H1 (cell line): ENCODE data around the gene COL6A1. TPM values are rescaled to one million over a fixed set of nuclear protein-coding genes. Genes with fewer than 3 reads are reported as not detected.

ENCODE experiments used
- CTCF ChIA-PET: fragments of 300-600 bp; sonication (Branson Sonifier 250); formaldehyde crosslinking; loops from one replicate; lab custom pipeline; 2021; ENCODE audit not compliant: partially characterized antibody; lab: Charles Lee
- POLR2A ChIA-PET: fragments of 300-600 bp; sonication (Branson Sonifier 250); formaldehyde crosslinking; loops from one replicate; lab custom pipeline; 2021; ENCODE audit warnings: inconsistent platforms; ENCODE audit not compliant: partially characterized antibody; lab: Charles Lee
- DNase-seq, 2 experiments: peaks; one replicate each; pipeline versions ENCODE4 v3.0.0 to v3.0.0-alpha.2; 2010 to 2022; ENCODE audit warnings: low spot score in 2 of 2, low read depth in 1 of 2, mixed read lengths in 1 of 2
- FAIRE-seq: peaks from 2 replicates; lab custom pipeline; 2011; peaks lifted over from hg19 to GRCh38; lab: Jason Lieb, UNC
- H2AFZ ChIP-seq: 2 replicates; pipeline ENCODE4 v1.8.1; 2012; ENCODE audit warnings: low read length, inconsistent platforms
- H2AK5ac ChIP-seq: 2 replicates; pipeline ENCODE4 v1.6.1; 2013; ENCODE audit warnings: low read depth, low read length
- H2BK120ac ChIP-seq: replicated peaks from 2 replicates; pipeline ENCODE3; 2013; ENCODE audit warnings: low read depth, low read length, inconsistent platforms
- H2BK12ac ChIP-seq: 2 replicates; pipeline ENCODE4 v1.6.1; 2013; ENCODE audit warnings: low read depth, low read length
- H2BK15ac ChIP-seq: 2 replicates; pipeline ENCODE4 v1.6.1; 2013; ENCODE audit warnings: low read length
- H2BK20ac ChIP-seq: 2 replicates; pipeline ENCODE4 v1.6.1; 2013; ENCODE audit warnings: low read length
- H2BK5ac ChIP-seq: 2 replicates; pipeline ENCODE4 v1.6.1; 2013; ENCODE audit warnings: low read depth, low read length
- H3K14ac ChIP-seq: 2 replicates; pipeline ENCODE4 v1.6.1; 2013; ENCODE audit warnings: inconsistent platforms; ENCODE audit not compliant: insufficient read length
- H3K18ac ChIP-seq: 2 replicates; pipeline ENCODE4 v1.6.1; 2013; ENCODE audit warnings: low read length; ENCODE audit errors: extremely low read depth
- H3K23ac ChIP-seq: 2 replicates; pipeline ENCODE4 v1.6.1; 2013; ENCODE audit warnings: inconsistent platforms; ENCODE audit not compliant: insufficient read length
- H3K23me2 ChIP-seq: 2 replicates; pipeline ENCODE4 v1.6.1; 2013; ENCODE audit warnings: low read depth, low read length
- H3K27ac ChIP-seq: 2 replicates; pipeline ENCODE4 v1.6.1; 2011; ENCODE audit warnings: low read depth, low read length, inconsistent platforms
- H3K27me3 ChIP-seq, 4 experiments: replicated peaks in 1 of 4; 1 replicate in 1 of 4; 2 replicates in 3 of 4; pipeline versions ENCODE4 v1.6.1 to v1.8.1; 2011 to 2013; ENCODE audit warnings: low read length in 3 of 4, mild to moderate bottlenecking in 3 of 4, inconsistent platforms in 2 of 4, mixed read lengths in 2 of 4, moderate library complexity in 1 of 4; ENCODE audit not compliant: control insufficient read depth in 3 of 4, insufficient read depth in 3 of 4; ENCODE audit errors: extremely low read depth in 1 of 4
- H3K36me3 ChIP-seq, 4 experiments: 2 replicates each; pipeline versions ENCODE4 v1.6.1 to v1.8.1; 2011 to 2013; ENCODE audit warnings: mild to moderate bottlenecking in 4 of 4, low read length in 3 of 4, moderate library complexity in 2 of 4, control low read depth in 1 of 4, inconsistent platforms in 1 of 4; ENCODE audit not compliant: insufficient read depth in 4 of 4, control insufficient read depth in 2 of 4
- H3K4ac ChIP-seq: replicated peaks from 2 replicates; pipeline ENCODE3; 2013; ENCODE audit warnings: low read length, low read depth, mixed read lengths, inconsistent platforms; ENCODE audit not compliant: insufficient read length
- H3K4me1 ChIP-seq, 4 experiments: replicated peaks in 1 of 4; 1 replicate in 1 of 4; 2 replicates in 3 of 4; pipeline versions ENCODE4 v1.6.1 to v1.8.1; 2011 to 2013; ENCODE audit warnings: low read length in 3 of 4, inconsistent platforms in 2 of 4, mixed read lengths in 1 of 4; ENCODE audit not compliant: insufficient read depth in 4 of 4, control insufficient read depth in 3 of 4
- H3K4me2 ChIP-seq, 2 experiments: 2 replicates each; pipeline versions ENCODE4 v1.6.1 to v1.8.1; 2011 to 2013; ENCODE audit warnings: low read depth in 2 of 2, low read length in 2 of 2, control low read depth in 1 of 2, inconsistent platforms in 1 of 2, mild to moderate bottlenecking in 1 of 2; ENCODE audit not compliant: insufficient read depth in 1 of 2
- H3K4me3 ChIP-seq, 4 experiments: fragments of 200-600, 300-600 bp in 1 of 4; sonication (generic), shearing (Covaris generic), sonication (Bioruptor Twin) in 1 of 4; 2 replicates each; pipeline versions ENCODE4 v1.5.1 to v1.8.1; 2011 to 2016; ENCODE audit warnings: low read length in 4 of 4, low read depth in 3 of 4, control low read depth in 2 of 4, inconsistent platforms in 2 of 4, mild to moderate bottlenecking in 2 of 4, mixed read lengths in 1 of 4, moderate library complexity in 1 of 4; ENCODE audit not compliant: insufficient read depth in 2 of 4; ENCODE audit errors: extremely low read depth in 1 of 4
- H3K56ac ChIP-seq: replicated peaks from 2 replicates; pipeline ENCODE3; 2013; ENCODE audit warnings: low read depth, mild to moderate bottlenecking, mixed read lengths, low read length, inconsistent platforms; ENCODE audit not compliant: insufficient read length
- H3K79me1 ChIP-seq: 2 replicates; pipeline ENCODE4 v1.6.1; 2013; ENCODE audit warnings: low read depth, low read length, control low read depth
- H3K79me2 ChIP-seq, 2 experiments: 2 replicates each; pipeline versions ENCODE4 v1.6.1 to v1.8.1; 2012 to 2013; ENCODE audit warnings: low read length in 2 of 2, mild to moderate bottlenecking in 2 of 2, inconsistent platforms in 1 of 2; ENCODE audit not compliant: insufficient read depth in 2 of 2, control insufficient read depth in 1 of 2
- H3K9ac ChIP-seq, 4 experiments: replicated peaks in 1 of 4; 1 replicate in 1 of 4; 2 replicates in 3 of 4; pipeline versions ENCODE4 v1.6.1 to v1.8.1; 2011 to 2013; ENCODE audit warnings: low read depth in 3 of 4, low read length in 3 of 4, control low read depth in 2 of 4, mild to moderate bottlenecking in 2 of 4, moderate library complexity in 2 of 4, inconsistent platforms in 1 of 4; ENCODE audit errors: extremely low read depth in 1 of 4
- H3K9me3 ChIP-seq, 2 experiments: 2 replicates each; pipeline versions ENCODE4 v1.6.1 to v1.8.1; 2012 to 2013; ENCODE audit warnings: mild to moderate bottlenecking in 2 of 2, moderate library complexity in 2 of 2, control low read depth in 1 of 2, inconsistent platforms in 1 of 2, low read depth in 1 of 2, low read length in 1 of 2, mixed read lengths in 1 of 2; ENCODE audit not compliant: insufficient read depth in 2 of 2
- H4K20me1 ChIP-seq, 2 experiments: replicated peaks in 1 of 2; 2 replicates each; pipeline versions ENCODE3 to v1.8.1; 2011 to 2013; ENCODE audit warnings: inconsistent platforms in 2 of 2, low read length in 2 of 2, mild to moderate bottlenecking in 1 of 2; ENCODE audit not compliant: insufficient read depth in 2 of 2, control insufficient read depth in 1 of 2
- H4K5ac ChIP-seq: 2 replicates; pipeline ENCODE4 v1.6.1; 2013; ENCODE audit warnings: low read length, low read depth, mixed read lengths, inconsistent platforms; ENCODE audit not compliant: insufficient read length
- H4K8ac ChIP-seq: 2 replicates; pipeline ENCODE4 v1.8.0; 2013; ENCODE audit warnings: mild to moderate bottlenecking, moderate library complexity, low read length, inconsistent platforms; ENCODE audit not compliant: insufficient read depth; ENCODE audit errors: extremely low read depth
- H4K91ac ChIP-seq: replicated peaks from 2 replicates; pipeline ENCODE3; 2013; ENCODE audit warnings: low read length, mixed read lengths, inconsistent platforms; ENCODE audit not compliant: insufficient read length
- CHD2 ChIP-seq: IDR thresholded peaks from 2 replicates; pipeline ENCODE4 v1.6.1; 2012; ENCODE audit warnings: low read length, improper control_type of control experiment
- CREB1 ChIP-seq: IDR thresholded peaks from 2 replicates; pipeline ENCODE4 v1.6.1; 2012; ENCODE audit warnings: inconsistent platforms
- EGR1 ChIP-seq: IDR thresholded peaks from 2 replicates; pipeline ENCODE4 v1.6.1; 2011; ENCODE audit warnings: low read depth, low read length, borderline replicate concordance
- EZH2 ChIP-seq: fragments of 200-600 bp; sonication (generic); IDR thresholded peaks from 2 replicates; pipeline ENCODE4 v1.7.1; 2012; ENCODE audit warnings: low read depth, mild to moderate bottlenecking, moderate library complexity, low read length, inconsistent platforms; ENCODE audit not compliant: severe bottlenecking
- GABPA ChIP-seq: IDR thresholded peaks from 2 replicates; pipeline ENCODE4 v1.6.1; 2011; ENCODE audit warnings: mild to moderate bottlenecking, low read length, moderate library complexity, borderline replicate concordance; ENCODE audit not compliant: insufficient read depth
- GTF2F1 ChIP-seq: IDR thresholded peaks from 2 replicates; pipeline ENCODE4 v1.6.1; 2012; ENCODE audit warnings: low read depth, low read length, improper control_type of control experiment, borderline replicate concordance
- MAFK ChIP-seq: IDR thresholded peaks from 2 replicates; pipeline ENCODE4 v1.6.1; 2012; ENCODE audit warnings: low read depth, mild to moderate bottlenecking, improper control_type of control experiment, low read length
- POLR2A ChIP-seq, 2 experiments: IDR thresholded peaks; 1 replicate in 1 of 2; 2 replicates in 1 of 2; pipeline ENCODE4 v1.6.1; 2011; ENCODE audit warnings: low read depth in 2 of 2, low read length in 2 of 2, mild to moderate bottlenecking in 2 of 2; ENCODE audit errors: control extremely low read depth in 1 of 2
- RAD21 ChIP-seq, 2 experiments: IDR thresholded peaks in 1 of 2; conservative IDR thresholded peaks in 1 of 2; 2 replicates each; pipeline ENCODE4 v1.6.1; 2011; ENCODE audit warnings: low read depth in 2 of 2, low read length in 2 of 2, improper control_type of control experiment in 1 of 2, inconsistent platforms in 1 of 2, mild to moderate bottlenecking in 1 of 2, moderate library complexity in 1 of 2
- RBBP5 ChIP-seq: IDR thresholded peaks from 2 replicates; pipeline ENCODE4 v1.7.1; 2012; ENCODE audit warnings: low read depth, mild to moderate bottlenecking, inconsistent platforms, low read length, moderate library complexity, borderline replicate concordance
- SIX5 ChIP-seq: IDR thresholded peaks from 2 replicates; pipeline ENCODE4 v1.6.1; 2011; ENCODE audit warnings: mild to moderate bottlenecking, low read depth, low read length
- TBP ChIP-seq: IDR thresholded peaks from 2 replicates; pipeline ENCODE4 v1.6.1; 2011; ENCODE audit warnings: low read depth, low read length, improper control_type of control experiment
- YY1 ChIP-seq: IDR thresholded peaks from 2 replicates; pipeline ENCODE4 v1.6.1; 2011; ENCODE audit warnings: low read depth, mild to moderate bottlenecking, low read length
- ZNF274 ChIP-seq: IDR thresholded peaks from 2 replicates; pipeline ENCODE4 v1.7.0; 2012; ENCODE audit warnings: low read length, borderline replicate concordance; ENCODE audit errors: extremely low read depth
- WGBS, 2 experiments: shearing (Covaris generic) in 1 of 2; methylation state at CpG; one replicate each; pipeline versions ENCODE4 v1.1.6 to v1.1.7; 2013 to 2015; ENCODE audit warnings: low lambda C conversion rate in 2 of 2, mixed read lengths in 2 of 2, inconsistent platforms in 1 of 2, low coverage in 1 of 2, missing lambda C conversion rate in 1 of 2; ENCODE audit not compliant: insufficient replicate concordance in 2 of 2, insufficient coverage in 1 of 2, insufficient read length in 1 of 2; ENCODE audit errors: extremely low coverage in 1 of 2, missing lambda C conversion rate in 1 of 2; 5-methylcytosine and 5-hydroxymethylcytosine counted together
- polyA plus RNA-seq, 7 experiments: library from polyadenylated mRNA; depleted of rRNA in 3 of 7; stranded (reverse) in 5 of 7; unstranded in 2 of 7; fragments of >200 nt in 5 of 7; fragments of 200-250 nt in 2 of 7; gene quantifications; 1 replicate in 5 of 7; 2 replicates in 1 of 7; 4 replicates in 1 of 7; pipeline versions ENCODE4 v1.2.1 to v1.2.3, GENCODE V29; 2011 to 2013; ENCODE audit warnings: missing spikeins in 2 of 7, mixed read lengths in 2 of 7
- total RNA-seq: library from RNA; stranded (reverse); fragmentation: NEBNext Ultra II Directional; extraction: Animal tissue kit (Norgen Biotek cat#: 25700); gene quantifications from 2 replicates; pipeline ENCODE4 v1.2.1, GENCODE V29; 2021
- TF ChIP-seq, protein P1 (sequence below): IDR thresholded peaks from 2 replicates; pipeline ENCODE4 v1.6.1; 2012; ENCODE audit warnings: inconsistent platforms

The COL6A1 gene
- total and polyA plus RNA-seq, 2 of the 8 experiments (the other 6 are each of a cell fraction or from before 2014, with no cell fraction given): 100 to 115 TPM

DNA sequence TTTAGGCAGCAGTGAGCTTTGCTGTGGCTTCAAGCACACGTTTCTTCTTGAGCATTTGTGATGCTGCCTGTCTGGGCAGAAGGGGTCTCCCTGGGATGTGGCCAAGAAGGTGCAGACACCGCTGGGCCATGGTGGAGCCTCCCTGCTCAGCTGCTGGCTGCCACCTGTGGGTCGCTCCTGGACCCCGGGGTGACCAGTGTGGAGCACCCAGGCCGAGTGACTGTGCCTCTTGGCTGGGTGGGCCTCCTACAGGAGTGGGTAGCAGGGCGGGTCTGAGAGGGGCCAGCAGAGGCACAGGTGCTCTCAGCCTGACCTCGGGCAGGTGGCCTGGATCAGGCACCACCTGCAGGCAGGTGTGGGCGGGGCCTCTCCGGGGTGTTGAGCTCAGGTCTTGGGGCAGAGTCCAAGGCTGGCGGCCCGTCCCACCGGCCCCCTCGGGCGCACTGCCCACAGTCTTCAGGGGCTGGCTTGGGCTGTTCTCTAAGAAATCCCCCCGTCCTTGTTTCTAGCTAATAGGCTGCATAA lies 42.0 kb upstream of the COL6A1 start:
- no peak overlapping the region for H3K4me2 ChIP-seq
- TF ChIP-seq, protein P1, sequence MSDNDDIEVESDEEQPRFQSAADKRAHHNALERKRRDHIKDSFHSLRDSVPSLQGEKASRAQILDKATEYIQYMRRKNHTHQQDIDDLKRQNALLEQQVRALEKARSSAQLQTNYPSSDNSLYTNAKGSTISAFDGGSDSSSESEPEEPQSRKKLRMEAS: no peak
- TF ChIP-seq GABPA (no peak), MAFK (no peak), CHD2 (no peak), CREB1 (no peak), RAD21 (IDR thresholded peaks at IDR 0.05 in 1 of 2, conservative IDR thresholded peaks at IDR 0.05 in 1 of 2; ENCODE audit: low read depth in 2 of 2, low read length in 2 of 2) (no peak), GTF2F1 (no peak), EGR1 (no peak), YY1 (no peak), SIX5 (no peak), TBP (no peak), POLR2A (IDR thresholded peaks at IDR 0.05; ENCODE audit: control extremely low read depth in 1 of 2, low read depth in 2 of 2, low read length in 2 of 2) (no peak), RBBP5 (no peak), EZH2 (no peak), ZNF274 (no peak)

More for the DNA sequence above, 42.0 kb upstream of the COL6A1 start:
- no peak overlapping the region for H3K18ac ChIP-seq
- no peaks in the 10 kb centered on the region for H3K23me2 ChIP-seq
- H3K23ac ChIP-seq: no peak overlapping the region
- no peak overlapping the region for H3K14ac ChIP-seq
- ChIA-PET CTCF (interaction anchor here (1.2 to 1.7 kb wide), 2 partner anchors 17 to 32 kb away, joined by 4 to 5 read pairs; no protein-coding TSS in a partner anchor), POLR2A (no interaction called here)
- no peak overlapping the region for H3K27ac ChIP-seq
- H4K91ac ChIP-seq: no peak overlapping the region
- H3K9me3 ChIP-seq: peaks cover 32 to 63% of the 10 kb centered on the region in 2 experiments
- 92% methylated on average over 15 of the region's 15 CpGs; no CpG with 5 or more reads in 1 of the 2 experiments for WGBS, 2 experiments
- no peaks in the 10 kb centered on the region for H4K20me1 ChIP-seq
- no peak overlapping the region for H3K4me3 ChIP-seq
- H2AK5ac ChIP-seq: no peak overlapping the region
- H4K8ac ChIP-seq: no peak overlapping the region
- H4K5ac ChIP-seq: no peak overlapping the region
- no peaks in the 10 kb centered on the region for H3K79me1 ChIP-seq
- no peak overlapping the region for H3K4ac ChIP-seq
- no peak overlapping the region for H2BK5ac ChIP-seq
- H3K4me1 ChIP-seq: no peaks in the 10 kb centered on the region
- no peak for DNase-seq
- H2BK12ac ChIP-seq: no peak overlapping the region
- H3K56ac ChIP-seq: no peak overlapping the region
- H3K27me3 ChIP-seq: no peaks in the 10 kb centered on the region
- H3K79me2 ChIP-seq: no peaks in the 10 kb centered on the region
- no peak overlapping the region for H2BK120ac ChIP-seq
- H3K9ac ChIP-seq: no peak overlapping the region
- no peak overlapping the region for H2BK15ac ChIP-seq
- no peaks in the 10 kb centered on the region for H3K36me3 ChIP-seq
- H2AFZ ChIP-seq: no peak overlapping the region
- H2BK20ac ChIP-seq: no peak overlapping the region
- FAIRE-seq: no peak
